AG04450 (cell line): ENCODE data around the gene FARP2. TPM values are rescaled to one million over a fixed set of nuclear protein-coding genes. Genes with fewer than 3 reads are reported as not detected.

Source experiments
- CTCF ChIA-PET: fragments of 300-600, 350-600 bp; formaldehyde crosslinking; extraction: SDS; loops from one replicate; lab custom pipeline; 2022; ENCODE audit warnings: antibody characterized with exemption, inconsistent platforms; lab: Charles Lee
- POLR2A ChIA-PET: fragments of 350-600 bp; formaldehyde crosslinking; extraction: SDS; loops from one replicate; lab custom pipeline; 2021; ENCODE audit warnings: antibody characterized with exemption, inconsistent platforms; lab: Yijun Ruan, JAX
- DNase-seq: peaks from one replicate; pipeline ENCODE4 v3.0.0-alpha.2; 2011; ENCODE audit warnings: low read depth, low spot score
- H3K27ac ChIP-seq: one replicate; pipeline ENCODE4 v1.5.1; 2012; ENCODE audit warnings: low read depth, low read length, control low read depth
- H3K27me3 ChIP-seq: one replicate; pipeline ENCODE4 v1.6.0; 2012; ENCODE audit warnings: low read length; ENCODE audit not compliant: control insufficient read depth, insufficient read depth
- H3K4me3 ChIP-seq: 2 replicates; pipeline ENCODE4 v1.5.1; 2011; ENCODE audit warnings: mild to moderate bottlenecking, low read depth, low read length, control low read depth
- H3K9me3 ChIP-seq: 2 replicates; pipeline ENCODE4 v1.5.1; 2012; ENCODE audit warnings: low read length; ENCODE audit not compliant: control insufficient read depth, insufficient read depth
- CTCF ChIP-seq: IDR thresholded peaks from 2 replicates; pipeline ENCODE4 v1.5.1; 2011; ENCODE audit warnings: low read depth, low read length, control low read depth, inconsistent platforms
- polyA plus RNA-seq: library from polyadenylated mRNA; depleted of rRNA; stranded (reverse); fragments of >200 nt; gene quantifications from 2 replicates; pipeline ENCODE4 v1.2.3, GENCODE V29; 2011

The FARP2 gene
- polyA plus RNA-seq, 1 experiment: 25.4 TPM

GRCh38 chr2:241496904-241497877 lies 141.1 kb downstream of the FARP2 start:
- no peak overlapping the region for H3K4me3 ChIP-seq
- DNase-seq: no peak
- no peak overlapping the region for H3K27ac ChIP-seq
- CTCF ChIA-PET: no interaction called here
- no peaks in the 10 kb centered on the region; the same call in 1 of the 2 replicates for H3K9me3 ChIP-seq
- no peaks in the 10 kb centered on the region for H3K27me3 ChIP-seq
- POLR2A ChIA-PET: no interaction called here
- TF ChIP-seq CTCF: no peak

GRCh38 chr2:241498115-241499070 lies 142.3 kb downstream of the FARP2 start:
- Histone ChIP-seq H3K27ac (no peak overlapping the region), H3K9me3 (no peaks in the 10 kb centered on the region; the same call in 1 of the 2 replicates), H3K27me3 (no peaks in the 10 kb centered on the region), H3K4me3 (no peak overlapping the region)
- no peak for DNase-seq
- no peak for TF ChIP-seq CTCF
- POLR2A ChIA-PET: interaction anchor here (0.9 kb wide), 1 partner anchor 10 kb away, joined by 3 read pairs; the partner anchor contains the start of gene STK25
- CTCF ChIA-PET: no interaction called here

- Histone ChIP-seq H3K27me3 (no peaks in the 10 kb centered on the region), H3K27ac (no peak overlapping the region), H3K9me3 (no peaks in the 10 kb centered on the region; the same call in 1 of the 2 replicates), H3K4me3 (no peak overlapping the region)
- DNase-seq: no peak
- ChIA-PET CTCF (no interaction called here), POLR2A (interaction anchor here (0.9 kb wide), 1 partner anchor 9 kb away, joined by 3 read pairs; the partner anchor contains the start of gene STK25)
- TF ChIP-seq CTCF: no peak
Observed at GRCh38 chr2:241499146-241499965, 143.3 kb downstream of the FARP2 start.

GRCh38 chr2:241500016-241500415 lies 143.9 kb downstream of the FARP2 start:
- no peaks in the 10 kb centered on the region for H3K27me3 ChIP-seq
- no peak overlapping the region for H3K4me3 ChIP-seq
- no peak for DNase-seq
- no peaks in the 10 kb centered on the region for H3K9me3 ChIP-seq
- ChIA-PET POLR2A (no interaction called here), CTCF (no interaction called here)
- no peak for TF ChIP-seq CTCF
- H3K27ac ChIP-seq: no peak overlapping the region
